Ovary (tissue), 9 donors: Measurements from ENCODE around the gene FAM83E. TPM values are rescaled to one million over a fixed set of nuclear protein-coding genes. Genes with fewer than 3 reads are reported as not detected.

ENCODE experiments used
- DNase-seq, 5 donors: peaks; one replicate each; pipeline ENCODE4 v3.0.0-alpha.2; 2019 to 2020
- H3K27ac ChIP-seq, 2 donors: fragments of 200-600 bp; one replicate each; pipeline versions ENCODE4 v1.5.1 to v1.8.0; 2019 to 2022
- H3K27me3 ChIP-seq: fragments of 200-600 bp; one replicate; pipeline ENCODE4 v1.8.0; 2022
- H3K36me3 ChIP-seq: fragments of 200-600 bp; sonication (generic); one replicate; pipeline ENCODE4 v1.5.1; 2019
- H3K4me1 ChIP-seq: one replicate; pipeline ENCODE4 v1.8.1; 2013; ENCODE audit warnings: mild to moderate bottlenecking, moderate library complexity; ENCODE audit not compliant: insufficient read depth
- H3K4me3 ChIP-seq: fragments of 200-600 bp; sonication (generic); one replicate; pipeline ENCODE4 v1.5.1; 2017
- H3K9me3 ChIP-seq, 2 donors: fragments of 200-600 bp in 1 of 2; sonication (generic) in 1 of 2; one replicate each; pipeline versions ENCODE4 v1.5.1 to v1.8.1; 2013 to 2019; ENCODE audit warnings: mild to moderate bottlenecking in 1 of 2, moderate library complexity in 1 of 2
- CTCF ChIP-seq, 3 donors: fragments of 450-650 bp in 2 of 3; fragments of 200-600 bp in 1 of 3; IDR thresholded peaks; one replicate each; pipeline versions ENCODE4 v1.5.1 to v1.8.0; 2016 to 2022; ENCODE audit warnings: antibody characterized with exemption in 3 of 3, mild to moderate bottlenecking in 1 of 3
- EP300 ChIP-seq: sonication (generic); formaldehyde crosslinking; IDR thresholded peaks from one replicate; pipeline ENCODE4 v1.6.1; 2017; ENCODE audit warnings: antibody characterized with exemption
- POLR2A ChIP-seq: fragments of 450-650 bp; IDR thresholded peaks from one replicate; pipeline ENCODE4 v1.6.1; 2017; ENCODE audit warnings: antibody characterized with exemption, mild to moderate bottlenecking, moderate library complexity
- WGBS, 3 donors: extraction: QIAGEN DNeasy Blood & Tissue Kit in 1 of 3; methylation state at CpG; one replicate each; pipeline versions ENCODE4 v1.1.5 to v1.1.7; 2013 to 2017; 5-methylcytosine and 5-hydroxymethylcytosine counted together
- intact Hi-C, 4 donors: fragments of 100-400 bp; cut with DNase I; formaldehyde crosslinking; loops; one replicate each; pipeline versions ENCODE4 v1.11.0 to v1.15.1; 2022 to 2023
- polyA plus RNA-seq, 2 donors: library from polyadenylated mRNA; stranded (reverse); fragments of 200-250 nt in 1 of 2; fragments of 350-450 nt in 1 of 2; fragmentation: Illumina TruSeq in 1 of 2; extraction: RNeasy Lipid Tissue Mini Kit (QIAGEN cat#74804) in 1 of 2; gene quantifications; one replicate each; pipeline ENCODE4 v1.2.3, GENCODE V29; 2013 to 2014
- total RNA-seq, 7 donors: library from RNA; depleted of rRNA in 2 of 7; stranded (reverse); fragments of >200 nt in 2 of 7; fragmentation: NEBNext Ultra II Directional in 3 of 7; extraction: Animal tissue kit (Norgen Biotek cat#: 25700) in 3 of 7; gene quantifications; one replicate each; pipeline versions ENCODE4 v1.1.0 to v1.2.4, GENCODE V29; 2016 to 2023
- donor health status: DM: no; HTN: no; CAD: no; lungs with moderate emphysema.
- donor health status: DM: no; HTN: no; CAD: no.
- donor health status: Bipolar disorder and iron deficiency.
- donor health status: DM: yes; HTN: yes; CAD: no.
- donor health status: DM: no; HTN: no; CAD: no.
- donor health status: DM: yes; HTN: yes; CAD: no.

The FAM83E gene
- total and polyA plus RNA-seq, 9 donors = 0.16 to 6.9 (median 1.5) TPM; not detected in 3

- H3K27ac ChIP-seq = peak overlapping the region in 1 of 2 donors; percentile 25
- H3K4me1 ChIP-seq = peaks cover 16% of the 10 kb centered on the region
- 72 to 73% (median 72%) methylated on average over 9 to 17 of the region's 17 CpGs for WGBS, 3 donors
Observed at GRCh38 chr19:48627865-48628314, 13.0 kb upstream of the FAM83E start.

GRCh38 chr19:48627201-48627864 lies 12.5 kb upstream of the FAM83E start:
- 62 to 72% (median 66%) methylated on average over 6 of the region's 6 CpGs for WGBS, 3 donors
- intact Hi-C loops = no loop called here
- DNase-seq = peak in 3 of 5 donors; percentile 31 to 46 (median 41)
- H3K27me3 ChIP-seq = no peaks in the 10 kb centered on the region
- H3K9me3 ChIP-seq = no peaks in the 10 kb centered on the region
- H3K4me3 ChIP-seq = no peak overlapping the region
- TF ChIP-seq POLR2A = no peak
- no peak for TF ChIP-seq CTCF (IDR thresholded peaks at IDR 0.05)
- TF ChIP-seq EP300 = no peak
- H3K27ac ChIP-seq = no peak overlapping the region
- peaks cover 16% of the 10 kb centered on the region for H3K4me1 ChIP-seq
- H3K36me3 ChIP-seq = no peaks in the 10 kb centered on the region

More at GRCh38 chr19:48627865-48628314, 13.0 kb upstream of the FAM83E start:
- H3K27me3 ChIP-seq = no peaks in the 10 kb centered on the region
- peak in 3 of 5 donors; percentile 36 to 44 (median 40) for DNase-seq
- H3K9me3 ChIP-seq = no peaks in the 10 kb centered on the region
- TF ChIP-seq EP300 (no peak), CTCF (IDR thresholded peaks at IDR 0.05) (no peak), POLR2A (no peak)
- intact Hi-C loops = no loop called here
- no peaks in the 10 kb centered on the region for H3K36me3 ChIP-seq
- no peak overlapping the region for H3K4me3 ChIP-seq

- no peak for TF ChIP-seq CTCF (IDR thresholded peaks at IDR 0.05)
- no peak for TF ChIP-seq POLR2A
- no peak for TF ChIP-seq EP300
- peaks cover 12% of the 10 kb centered on the region for H3K4me1 ChIP-seq
- WGBS, 3 donors = 88 to 89% (median 88%) methylated on average over 30 of the region's 30 CpGs
- no peak overlapping the region for H3K27ac ChIP-seq
- no peaks in the 10 kb centered on the region for H3K27me3 ChIP-seq
- DNase-seq = peak in 3 of 5 donors; percentile 62 to 70 (median 65)
- no peaks in the 10 kb centered on the region for H3K36me3 ChIP-seq
- intact Hi-C loops = no loop called here
- H3K4me3 ChIP-seq = no peak overlapping the region
- no peaks in the 10 kb centered on the region for H3K9me3 ChIP-seq
Observed at GRCh38 chr19:48625891-48626327, 11.0 kb upstream of the FAM83E start.

- peak in 3 of 5 donors; percentile 51 to 64 (median 60) for DNase-seq
- no peak for TF ChIP-seq CTCF (IDR thresholded peaks at IDR 0.05)
- no peak for TF ChIP-seq POLR2A
- TF ChIP-seq EP300 = no peak
- Histone ChIP-seq H3K4me3 (no peak overlapping the region), H3K4me1 (peaks cover 8% of the 10 kb centered on the region), H3K27me3 (no peaks in the 10 kb centered on the region), H3K27ac (peak overlapping the region; percentile 60 to 83), H3K9me3 (no peaks in the 10 kb centered on the region), H3K36me3 (no peaks in the 10 kb centered on the region)
- WGBS, 3 donors = 43 to 54% (median 44%) methylated on average over 24 of the region's 24 CpGs
- intact Hi-C loops = no loop called here
Observed at GRCh38 chr19:48624791-48625723, 10.2 kb upstream of the FAM83E start.
